Measurements from ENCODE around the gene STRIP1.

The STRIP1 gene

GRCh38 chr1:110087812-110088738 lies 53.7 kb downstream of the STRIP1 start:
- H3K4me3 ChIP-seq (ENCODE audit: low read depth, low read length): no peak overlapping the region
- no peaks in the 10 kb centered on the region for H3K79me2 ChIP-seq
- H3K27me3 ChIP-seq (ENCODE audit: control insufficient read depth, insufficient read depth, low read length): no peaks in the 10 kb centered on the region
- no peak overlapping the region for H2AFZ ChIP-seq
- no peaks in the 10 kb centered on the region for H3K4me1 ChIP-seq
- H3K9me3 ChIP-seq (ENCODE audit: control insufficient read depth, low read length): no peaks in the 10 kb centered on the region
- TF ChIP-seq, protein P1, sequence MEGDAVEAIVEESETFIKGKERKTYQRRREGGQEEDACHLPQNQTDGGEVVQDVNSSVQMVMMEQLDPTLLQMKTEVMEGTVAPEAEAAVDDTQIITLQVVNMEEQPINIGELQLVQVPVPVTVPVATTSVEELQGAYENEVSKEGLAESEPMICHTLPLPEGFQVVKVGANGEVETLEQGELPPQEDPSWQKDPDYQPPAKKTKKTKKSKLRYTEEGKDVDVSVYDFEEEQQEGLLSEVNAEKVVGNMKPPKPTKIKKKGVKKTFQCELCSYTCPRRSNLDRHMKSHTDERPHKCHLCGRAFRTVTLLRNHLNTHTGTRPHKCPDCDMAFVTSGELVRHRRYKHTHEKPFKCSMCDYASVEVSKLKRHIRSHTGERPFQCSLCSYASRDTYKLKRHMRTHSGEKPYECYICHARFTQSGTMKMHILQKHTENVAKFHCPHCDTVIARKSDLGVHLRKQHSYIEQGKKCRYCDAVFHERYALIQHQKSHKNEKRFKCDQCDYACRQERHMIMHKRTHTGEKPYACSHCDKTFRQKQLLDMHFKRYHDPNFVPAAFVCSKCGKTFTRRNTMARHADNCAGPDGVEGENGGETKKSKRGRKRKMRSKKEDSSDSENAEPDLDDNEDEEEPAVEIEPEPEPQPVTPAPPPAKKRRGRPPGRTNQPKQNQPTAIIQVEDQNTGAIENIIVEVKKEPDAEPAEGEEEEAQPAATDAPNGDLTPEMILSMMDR (IDR thresholded peaks at IDR 0.05): peak; percentile 54
- no peaks in the 10 kb centered on the region for H3K36me3 ChIP-seq (ENCODE audit: control insufficient read depth, insufficient read depth, low read length)
- H3K27ac ChIP-seq: no peak overlapping the region
- no peak overlapping the region for H3K4me2 ChIP-seq (ENCODE audit: low read length)
- H3K9ac ChIP-seq: no peak overlapping the region

DNA sequence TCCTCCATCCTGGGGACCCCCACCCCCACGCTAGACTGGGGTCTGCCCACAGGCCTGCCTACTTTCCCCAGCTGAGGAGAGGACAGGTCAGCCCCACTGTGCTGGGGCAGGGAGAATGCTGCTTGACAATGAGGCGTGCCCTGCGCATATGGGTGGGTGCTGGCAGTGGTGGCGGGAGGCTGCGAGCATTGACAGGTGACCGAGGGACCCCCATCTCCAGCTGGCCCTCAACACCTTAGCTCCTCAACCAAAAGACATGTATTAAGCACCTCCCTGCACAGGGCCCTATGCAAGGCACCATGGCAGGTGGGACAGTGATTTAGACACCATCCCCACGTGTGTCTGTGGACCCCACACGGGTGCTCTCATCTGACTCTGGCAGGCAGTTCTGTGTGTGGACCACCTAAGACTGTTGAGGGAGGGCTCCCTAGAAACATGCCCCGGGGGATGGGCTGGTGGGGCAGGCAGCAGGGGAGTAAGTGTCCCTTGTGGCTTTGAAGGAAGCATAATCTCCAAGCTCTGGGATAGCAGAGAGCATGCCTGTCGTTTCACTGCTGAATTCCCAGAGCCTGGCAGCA lies 54.4 kb downstream of the STRIP1 start:
- Histone ChIP-seq H3K9me3 (ENCODE audit: control insufficient read depth, low read length) (no peaks in the 10 kb centered on the region), H3K4me1 (no peaks in the 10 kb centered on the region), H3K4me3 (ENCODE audit: low read depth, low read length) (no peak overlapping the region), H3K4me2 (ENCODE audit: low read length) (no peak overlapping the region), H3K9ac (no peak overlapping the region), H3K36me3 (ENCODE audit: control insufficient read depth, insufficient read depth, low read length) (no peaks in the 10 kb centered on the region), H3K27ac (no peak overlapping the region), H2AFZ (no peak overlapping the region), H3K27me3 (ENCODE audit: control insufficient read depth, insufficient read depth, low read length) (no peaks in the 10 kb centered on the region), H3K79me2 (no peaks in the 10 kb centered on the region)
- TF ChIP-seq, protein P1 (IDR thresholded peaks at IDR 0.05): no peak

DNA sequence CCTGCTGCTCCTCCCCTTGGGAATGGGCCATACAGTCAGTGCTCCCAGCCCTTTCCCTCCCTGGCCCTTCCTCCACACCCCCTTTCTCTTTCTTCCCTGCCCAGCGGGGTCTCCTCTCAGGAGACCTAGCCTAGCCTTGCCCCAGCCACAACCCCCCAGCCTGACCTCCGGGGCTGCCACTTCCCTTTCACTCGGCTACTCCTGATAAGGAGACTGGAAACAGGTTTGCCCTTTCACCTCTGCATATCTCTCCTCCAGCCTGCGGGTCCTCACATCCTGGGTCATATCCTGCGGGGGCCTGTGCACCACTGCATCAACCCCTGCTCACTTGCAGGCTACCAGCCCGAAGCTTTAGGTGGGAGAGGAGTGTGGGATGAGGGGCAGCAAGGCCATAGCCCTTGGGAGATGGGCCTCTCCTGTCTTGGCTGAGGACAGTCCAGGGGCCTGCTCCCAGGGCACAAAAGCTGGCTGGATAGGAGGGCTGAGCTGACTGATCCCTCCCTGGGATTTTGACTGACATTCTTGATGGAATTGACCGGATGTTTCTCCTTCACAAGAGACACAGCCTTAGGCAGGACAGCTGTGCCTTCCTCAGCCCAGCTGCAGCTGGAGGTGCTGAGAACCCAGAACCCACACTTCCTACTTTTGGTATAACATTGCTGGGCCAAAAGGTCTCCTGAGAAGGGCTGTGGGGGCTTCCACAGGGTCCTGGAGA lies 55.3 kb downstream of the STRIP1 start:
- TF ChIP-seq, protein P1 (IDR thresholded peaks at IDR 0.05): no peak
- Histone ChIP-seq H3K4me1 (no peaks in the 10 kb centered on the region), H3K79me2 (no peaks in the 10 kb centered on the region), H3K9me3 (ENCODE audit: control insufficient read depth, low read length) (no peaks in the 10 kb centered on the region), H3K27me3 (ENCODE audit: control insufficient read depth, insufficient read depth, low read length) (no peaks in the 10 kb centered on the region), H2AFZ (no peak overlapping the region), H3K9ac (no peak overlapping the region), H3K4me2 (ENCODE audit: low read length) (no peak overlapping the region), H3K4me3 (ENCODE audit: low read depth, low read length) (no peak overlapping the region), H3K27ac (no peak overlapping the region), H3K36me3 (ENCODE audit: control insufficient read depth, insufficient read depth, low read length) (no peaks in the 10 kb centered on the region)

DNA sequence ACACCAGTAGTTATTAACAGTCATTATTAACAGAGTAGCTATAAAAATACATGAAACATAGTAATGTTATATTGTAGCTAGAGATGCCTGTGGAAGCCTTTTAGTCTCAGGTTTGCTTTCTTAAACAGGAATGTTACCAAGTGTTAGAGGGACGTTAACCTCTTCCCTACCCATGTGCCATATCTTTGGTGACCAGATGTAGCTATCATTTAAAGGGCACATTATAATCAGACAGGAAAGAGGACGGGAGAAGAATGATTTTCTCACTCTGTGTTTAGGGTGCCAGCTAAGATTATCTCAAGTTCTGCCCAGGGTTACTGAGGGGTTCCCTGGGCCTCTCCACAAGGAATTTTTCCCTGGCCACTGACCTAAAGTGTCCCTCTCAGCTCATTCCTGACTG lies 57.0 kb downstream of the STRIP1 start:
- Histone ChIP-seq H2AFZ (no peak overlapping the region), H3K4me2 (ENCODE audit: low read length) (no peak overlapping the region), H3K36me3 (ENCODE audit: control insufficient read depth, insufficient read depth, low read length) (no peaks in the 10 kb centered on the region), H3K27ac (no peak overlapping the region), H3K4me1 (no peaks in the 10 kb centered on the region), H3K9me3 (ENCODE audit: control insufficient read depth, low read length) (no peaks in the 10 kb centered on the region), H3K9ac (no peak overlapping the region), H3K27me3 (ENCODE audit: control insufficient read depth, insufficient read depth, low read length) (no peaks in the 10 kb centered on the region), H3K4me3 (ENCODE audit: low read depth, low read length) (no peak overlapping the region), H3K79me2 (no peaks in the 10 kb centered on the region)
- TF ChIP-seq, protein P1 (IDR thresholded peaks at IDR 0.05): no peak
